NK-92 treated with Interleukin-12 subunit alpha and Interleukin-12 subunit beta, amount 100 ng/mL, for 24 hours (cell line): Measurements from ENCODE around the gene AMIGO3.
"Not testable (repeated sequence)": the region's sequence is repeated elsewhere in the genome, so short reads cannot be mapped to it uniquely, and the experiment has no call there.

ENCODE experiments used
- DNase-seq: peaks from one replicate; lab custom pipeline; 2025; lab: John Stamatoyannopoulos, UW

The AMIGO3 gene, protein sequence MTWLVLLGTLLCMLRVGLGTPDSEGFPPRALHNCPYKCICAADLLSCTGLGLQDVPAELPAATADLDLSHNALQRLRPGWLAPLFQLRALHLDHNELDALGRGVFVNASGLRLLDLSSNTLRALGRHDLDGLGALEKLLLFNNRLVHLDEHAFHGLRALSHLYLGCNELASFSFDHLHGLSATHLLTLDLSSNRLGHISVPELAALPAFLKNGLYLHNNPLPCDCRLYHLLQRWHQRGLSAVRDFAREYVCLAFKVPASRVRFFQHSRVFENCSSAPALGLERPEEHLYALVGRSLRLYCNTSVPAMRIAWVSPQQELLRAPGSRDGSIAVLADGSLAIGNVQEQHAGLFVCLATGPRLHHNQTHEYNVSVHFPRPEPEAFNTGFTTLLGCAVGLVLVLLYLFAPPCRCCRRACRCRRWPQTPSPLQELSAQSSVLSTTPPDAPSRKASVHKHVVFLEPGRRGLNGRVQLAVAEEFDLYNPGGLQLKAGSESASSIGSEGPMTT

GRCh38 chr3:49719214-49719884, at the start of gene AMIGO3:
Gene AMIGO3, minus strand, starts transcription at chr3:49719684. Its CDS starts 219 bp downstream, at chr3:49719465.
- no peak for DNase-seq

DNA sequence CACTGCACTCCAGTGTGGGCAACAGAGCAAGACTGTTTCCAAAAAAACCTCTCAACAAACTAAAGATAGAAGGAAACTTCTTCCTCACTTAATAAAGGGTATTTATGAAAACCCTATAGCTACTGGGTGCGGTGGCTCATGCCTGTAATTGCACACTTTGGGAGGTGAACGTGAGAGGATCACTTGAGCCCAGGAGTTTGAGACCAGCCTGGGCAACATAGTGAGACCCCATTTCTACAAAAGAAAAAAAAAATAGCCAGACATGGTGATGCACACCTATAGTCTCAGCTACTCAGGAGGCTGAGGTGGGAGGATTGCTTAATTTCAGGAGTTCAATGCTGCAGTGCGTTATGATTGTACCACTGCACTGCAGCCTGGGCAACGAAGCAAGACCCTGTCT, 44.5 kb upstream of the AMIGO3 start:
- DNase-seq, result no peak

GRCh38 chr3:49761661-49762060, 42.2 kb upstream of the AMIGO3 start:
- no peak for DNase-seq

DNA sequence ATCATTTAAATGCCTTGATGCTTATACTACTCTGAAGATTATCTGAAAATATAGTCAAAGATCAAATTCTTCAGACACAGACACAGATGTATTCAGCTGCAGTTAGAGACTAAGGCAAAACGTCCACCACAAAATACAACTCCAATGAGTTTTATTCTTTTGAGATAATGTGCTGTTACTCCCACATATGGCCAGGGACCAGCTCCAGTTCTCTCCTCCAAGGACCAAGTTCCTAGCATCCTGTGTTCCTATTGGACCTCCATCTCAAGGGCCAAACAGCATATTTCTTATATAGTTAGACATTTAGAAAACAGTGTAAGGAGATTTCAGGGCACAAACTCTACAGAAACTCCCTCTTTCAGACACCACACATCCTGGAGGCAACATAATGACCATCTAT, 39.7 kb upstream of the AMIGO3 start:
- no peak for DNase-seq

- no peak for DNase-seq
Observed at GRCh38 chr3:49757197-49757596, 37.7 kb upstream of the AMIGO3 start.

DNA sequence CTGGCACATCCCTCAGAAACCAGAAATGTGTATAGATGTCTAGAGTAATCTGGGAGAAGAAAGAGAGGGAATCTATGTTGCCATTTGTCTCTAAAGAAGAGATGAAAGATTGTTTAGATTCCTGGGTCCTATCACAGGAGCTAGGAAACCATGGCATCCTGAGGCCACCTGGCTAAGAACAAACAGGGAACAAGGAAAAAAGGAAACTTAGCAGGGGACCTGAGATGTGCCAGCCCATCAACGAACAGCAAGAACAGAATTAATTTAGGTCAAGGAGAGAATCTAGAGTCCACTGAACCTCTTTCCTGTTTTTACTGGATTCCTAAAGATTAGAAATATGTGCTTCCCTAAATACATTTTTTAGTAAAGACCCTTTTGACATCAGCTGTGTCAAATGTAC, 36.6 kb upstream of the AMIGO3 start:
- no peak for DNase-seq

DNA sequence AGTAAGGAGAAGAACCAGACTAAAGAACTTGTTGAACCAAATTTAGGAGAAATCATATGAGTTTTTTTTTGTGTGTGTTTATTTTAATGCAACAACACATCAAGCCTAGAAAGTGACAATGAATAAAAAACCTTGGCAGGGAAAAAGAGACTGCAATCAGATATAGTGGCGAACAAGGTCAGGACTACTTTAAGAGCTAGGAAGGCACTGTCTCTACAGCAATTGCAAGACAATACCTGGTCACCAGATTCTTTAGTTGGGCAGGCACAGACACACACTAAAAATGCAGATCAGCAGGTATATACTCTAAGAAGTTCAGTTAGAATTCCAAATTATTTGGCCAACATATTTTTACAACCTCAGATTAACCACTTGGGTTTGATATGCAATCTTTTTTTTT, 35.1 kb upstream of the AMIGO3 start:
- DNase-seq, result no peak

- no peak for DNase-seq
Observed at GRCh38 chr3:49751501-49751900, 32.0 kb upstream of the AMIGO3 start.

- DNase-seq, result no peak
Observed at GRCh38 chr3:49750056-49750455, 30.6 kb upstream of the AMIGO3 start.

DNA sequence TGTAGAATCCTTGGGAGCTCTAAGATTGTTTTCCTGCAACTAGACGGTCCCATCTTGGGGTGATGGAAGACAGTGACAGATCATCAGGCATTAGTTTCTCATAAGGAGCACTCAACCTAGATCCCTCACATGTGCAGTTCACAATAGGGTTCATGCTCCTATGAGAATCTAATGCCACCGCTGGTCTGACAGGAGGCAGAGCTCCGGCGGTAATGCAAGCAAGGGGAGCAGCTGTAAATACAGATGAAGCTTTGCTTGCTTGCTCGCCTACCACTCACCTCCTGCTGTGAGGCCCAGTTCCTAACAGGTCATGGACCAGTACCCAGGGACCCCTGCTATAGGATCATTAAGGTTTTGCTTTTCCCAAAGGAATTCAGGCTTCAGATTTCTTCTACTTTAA, 29.4 kb upstream of the AMIGO3 start:
- not testable (repeated sequence) for DNase-seq

GRCh38 chr3:49747792-49748480, 28.5 kb upstream of the AMIGO3 start:
- no peak for DNase-seq

- no peak for DNase-seq
Observed at GRCh38 chr3:49745986-49746385, 26.5 kb upstream of the AMIGO3 start.

- DNase-seq, result no peak
Observed at GRCh38 chr3:49740427-49740826, 20.9 kb upstream of the AMIGO3 start.

DNA sequence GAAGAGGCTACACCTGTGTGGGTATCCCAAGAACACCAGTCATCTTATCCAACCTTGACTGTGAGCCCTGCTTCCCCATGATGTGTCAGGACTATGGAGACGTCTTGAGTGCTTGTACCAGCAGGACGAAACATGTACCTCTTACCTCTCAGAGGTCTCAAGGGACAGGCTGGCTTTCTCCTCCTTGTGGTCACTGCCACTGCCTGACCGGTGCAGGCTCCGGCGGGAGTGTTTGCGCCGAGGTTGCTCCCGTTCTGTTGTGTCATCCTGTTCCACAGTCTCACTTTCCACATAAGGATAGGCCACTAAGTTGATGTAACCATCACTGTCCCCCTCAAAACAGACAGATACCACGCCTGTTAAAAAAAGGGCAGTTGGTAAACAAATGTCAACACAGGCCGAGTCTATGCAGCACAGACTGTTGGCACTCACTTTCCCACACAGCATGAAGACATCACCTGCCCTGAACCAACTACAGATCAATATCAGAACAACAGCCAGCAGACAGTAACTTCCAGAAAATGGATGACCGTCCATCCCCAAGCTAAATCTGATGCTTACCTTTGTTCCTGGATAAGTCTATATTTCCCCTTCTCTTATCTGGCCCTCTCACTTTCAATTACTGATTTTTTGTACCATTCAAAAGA, 18.7 kb upstream of the AMIGO3 start:
- DNase-seq, result no peak

GRCh38 chr3:49734752-49735151, 15.3 kb upstream of the AMIGO3 start:
- no peak for DNase-seq

DNA sequence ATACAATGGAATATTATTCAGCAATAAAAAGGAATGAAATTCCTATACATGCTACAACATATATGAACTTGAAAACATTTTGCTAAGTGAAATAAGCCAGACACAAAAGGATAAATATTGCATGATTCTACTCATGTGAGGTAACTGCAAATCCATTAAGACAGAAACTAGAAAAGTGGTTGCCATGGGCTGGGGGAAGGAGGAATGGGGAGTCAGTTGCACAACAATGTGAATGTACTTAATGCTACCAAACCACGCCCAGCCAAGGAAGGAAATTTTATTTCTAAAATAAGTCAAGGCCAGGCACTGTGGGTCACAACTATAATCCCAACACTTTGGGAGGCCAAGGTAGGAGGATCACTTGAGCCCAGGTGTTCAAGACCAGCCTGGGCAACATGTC, 14.1 kb upstream of the AMIGO3 start:
- no peak for DNase-seq

DNA sequence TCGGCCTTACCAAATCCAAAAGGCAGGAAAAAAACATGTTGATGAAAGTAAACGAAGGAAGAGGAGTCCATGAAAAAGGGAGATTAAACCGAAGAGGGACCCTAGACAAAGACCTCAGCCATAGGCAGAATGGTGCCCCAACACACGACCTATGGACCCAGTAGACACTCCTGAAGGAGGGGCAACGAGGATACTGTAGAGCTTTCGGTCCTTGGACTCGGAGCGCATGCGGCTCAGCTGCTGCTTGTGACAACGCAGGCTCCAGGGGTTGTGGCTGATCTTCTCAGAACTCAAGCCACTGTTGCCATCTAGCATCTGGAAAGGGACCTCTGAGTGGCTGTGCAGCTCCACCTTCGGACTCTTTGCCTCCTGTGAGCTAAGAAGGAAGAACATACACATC, 13.1 kb upstream of the AMIGO3 start:
- DNase-seq, result no peak

DNA sequence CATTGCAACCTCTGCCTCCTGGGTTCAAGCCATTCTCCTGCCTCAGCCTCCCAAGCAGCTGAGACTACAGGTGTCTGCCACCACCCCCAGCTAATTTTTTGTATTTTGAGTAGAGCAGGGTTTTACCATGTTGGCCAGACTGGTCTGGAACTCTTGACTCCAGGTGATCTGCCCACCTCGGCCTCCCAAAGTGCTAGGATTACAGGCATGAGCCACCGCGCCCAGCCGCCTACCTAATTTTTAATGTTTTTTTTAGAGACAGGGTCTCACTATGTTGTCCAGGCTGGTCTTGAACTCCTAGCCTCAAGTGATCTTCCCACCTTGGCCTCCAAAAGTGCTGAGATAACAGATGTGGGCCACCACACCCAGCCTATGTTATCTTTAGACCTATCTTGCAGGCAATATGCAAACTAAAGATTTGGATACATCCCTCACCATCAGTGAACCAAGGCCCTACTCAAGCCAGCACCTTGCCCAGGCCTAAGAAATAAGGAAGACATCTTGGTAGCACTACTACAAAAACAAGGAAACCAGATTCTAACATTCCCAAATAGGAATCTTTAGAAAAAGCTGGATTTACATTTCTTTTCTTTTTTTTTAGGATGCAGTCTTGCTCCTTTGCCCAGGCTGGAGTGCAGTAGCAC, 10.6 kb upstream of the AMIGO3 start:
- DNase-seq, result no peak

DNA sequence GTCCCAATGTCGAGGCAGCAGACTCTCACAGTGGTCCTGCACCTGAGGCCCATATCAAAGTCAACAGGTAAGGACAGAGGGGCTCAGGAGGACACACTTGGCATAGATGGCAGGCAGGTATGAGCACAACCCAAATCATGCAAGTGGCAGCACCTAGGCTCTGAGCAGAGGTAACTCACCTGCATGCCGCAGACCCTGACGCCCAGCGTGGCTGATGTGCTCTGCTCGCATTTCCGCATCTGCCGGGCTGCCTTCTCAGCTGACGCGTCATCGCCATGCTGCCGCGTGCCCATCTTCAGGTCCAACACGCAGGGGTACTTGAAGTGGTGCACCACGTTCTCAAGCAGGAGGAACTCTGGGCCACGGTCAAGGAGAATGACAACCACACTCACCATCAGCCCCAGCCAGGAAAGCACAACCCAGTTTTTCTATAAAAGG, 8.5 kb upstream of the AMIGO3 start:
- no peak for DNase-seq

- DNase-seq, result no peak
Observed at GRCh38 chr3:49727154-49727923, 7.9 kb upstream of the AMIGO3 start.
